Head of caudate nucleus (tissue), 42 donors: ENCODE measurements around the gene GRK6.
A peak's percentile ranks its signal among the peaks of the same experiment; 100 is the strongest.

ENCODE experiments used
- DNase-seq, 42 donors: peaks; one replicate each; pipeline versions ENCODE4 v3.0.0 to v3.0.0-alpha.2; 2020 to 2021; ENCODE audit warnings: mixed read lengths in 7 of 42
- intact Hi-C: fragments of 100-400 bp; cut with DNase I; formaldehyde crosslinking; loops from one replicate; pipeline ENCODE4 v1.15.0; 2022

Gene GRK6

DNA sequence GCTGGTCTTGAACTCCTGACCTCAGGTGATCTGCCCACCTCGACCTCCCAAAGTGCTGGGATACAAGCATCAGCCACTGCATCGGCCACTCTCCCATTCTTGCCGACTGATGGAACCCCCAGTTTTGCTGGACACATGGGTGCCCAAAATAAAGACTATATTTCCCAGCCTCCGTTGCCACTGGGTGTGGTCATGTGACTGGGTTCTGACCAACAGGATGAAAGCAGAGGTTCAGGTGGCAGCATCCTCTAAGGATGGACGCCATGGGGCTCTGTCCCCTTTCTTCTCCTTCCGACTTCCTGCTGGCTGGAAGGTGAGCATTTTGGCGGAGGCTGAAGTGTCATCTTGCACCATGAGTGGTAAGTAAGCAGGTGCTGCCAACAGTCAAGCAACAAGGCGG is 60.7 kb downstream of the GRK6 start:
- no peak for DNase-seq

DNA sequence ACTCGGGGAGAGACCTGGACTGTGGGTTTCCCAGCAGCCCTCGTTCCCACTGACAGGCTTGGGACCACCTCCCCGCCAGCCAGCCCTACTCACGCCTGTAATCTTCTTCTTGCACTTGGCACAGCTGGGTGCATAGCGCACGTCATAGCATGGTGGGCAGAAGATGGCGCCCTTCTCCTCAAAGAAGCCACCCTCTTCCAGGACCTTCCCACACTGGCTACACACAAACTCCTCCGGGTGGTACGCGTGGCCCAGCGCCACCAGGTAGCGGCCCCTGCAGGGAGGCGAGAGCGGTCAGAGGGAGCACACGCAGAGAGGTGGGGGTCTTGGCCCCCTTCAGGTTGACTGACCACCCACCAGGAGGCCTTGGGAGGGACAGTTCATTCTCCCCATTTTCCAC is 61.5 kb downstream of the GRK6 start:
- intact Hi-C loops: no loop called here
- no peak for DNase-seq

More for the DNA sequence above, 60.7 kb downstream of the GRK6 start:
- intact Hi-C loops: no loop called here

DNA sequence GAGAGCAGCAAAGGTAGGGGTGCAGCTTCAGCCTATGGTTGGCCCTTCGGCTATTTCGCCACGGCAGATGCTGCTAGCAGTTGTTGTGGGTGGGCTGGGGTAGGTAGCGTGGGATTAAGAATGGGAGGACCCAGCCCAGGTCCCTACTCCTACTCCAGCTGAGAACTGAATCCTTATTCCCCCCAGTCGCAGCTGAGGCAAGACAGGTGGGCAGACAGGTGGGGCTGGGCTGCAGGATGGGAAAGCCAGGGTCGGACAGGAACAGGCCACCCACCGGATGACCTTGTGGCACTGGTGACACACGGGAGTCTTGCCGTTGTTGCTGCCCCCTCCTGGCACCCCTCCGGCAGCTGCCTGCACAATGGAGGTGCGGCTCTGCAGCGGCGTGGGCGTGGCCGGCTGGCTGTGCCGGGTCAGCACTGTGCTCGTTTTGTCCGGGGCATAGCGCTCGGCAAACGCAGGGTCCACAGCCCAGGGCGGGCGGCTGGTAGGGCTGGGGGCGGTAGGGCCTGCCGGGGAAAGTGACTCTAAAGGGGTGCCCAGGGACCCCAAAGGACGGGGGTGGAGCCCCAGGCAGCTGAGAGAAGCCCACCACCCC is 62.7 kb downstream of the GRK6 start:
- peak in 11 of 42 donors; percentile 29 to 60 (median 45) for DNase-seq
- intact Hi-C loops: no loop called here

DNA sequence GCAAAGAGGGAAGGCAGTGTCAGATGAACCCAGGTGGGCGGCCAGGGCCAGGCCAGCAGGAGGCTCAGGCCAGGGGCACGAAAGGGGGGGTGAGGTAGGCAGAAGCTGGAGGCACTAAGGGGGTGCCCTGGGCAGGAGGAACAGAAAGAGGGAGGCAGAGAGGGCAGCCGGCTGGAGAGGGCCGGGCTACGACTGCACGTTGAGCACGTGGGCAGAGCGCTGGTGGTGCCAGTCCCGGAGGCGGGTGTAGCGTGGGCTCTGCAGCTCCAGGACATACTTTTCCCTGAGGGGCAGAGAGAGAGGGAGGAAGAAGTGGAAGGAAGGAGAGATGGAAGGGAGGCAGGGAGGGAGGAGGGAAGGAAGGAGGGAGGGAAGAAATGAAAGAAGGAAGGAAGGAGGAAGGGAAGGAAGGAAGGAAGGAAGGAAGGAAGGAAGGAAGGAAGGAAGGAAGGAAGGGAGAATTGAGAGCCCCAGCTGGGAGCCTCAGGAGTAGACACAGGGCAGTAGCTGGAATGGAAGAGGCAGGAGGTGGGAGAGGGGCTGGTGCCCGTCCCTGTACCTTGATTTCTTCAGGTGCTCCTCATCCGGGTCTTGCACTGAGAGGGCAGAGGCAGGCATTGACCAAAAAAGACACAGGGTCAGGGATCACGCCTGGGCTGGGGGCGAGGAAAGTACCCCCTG is 64.0 kb downstream of the GRK6 start:
- DNase-seq: peak in 10 of 42 donors; percentile 37 to 62 (median 43)
- intact Hi-C loops: no loop called here

DNA sequence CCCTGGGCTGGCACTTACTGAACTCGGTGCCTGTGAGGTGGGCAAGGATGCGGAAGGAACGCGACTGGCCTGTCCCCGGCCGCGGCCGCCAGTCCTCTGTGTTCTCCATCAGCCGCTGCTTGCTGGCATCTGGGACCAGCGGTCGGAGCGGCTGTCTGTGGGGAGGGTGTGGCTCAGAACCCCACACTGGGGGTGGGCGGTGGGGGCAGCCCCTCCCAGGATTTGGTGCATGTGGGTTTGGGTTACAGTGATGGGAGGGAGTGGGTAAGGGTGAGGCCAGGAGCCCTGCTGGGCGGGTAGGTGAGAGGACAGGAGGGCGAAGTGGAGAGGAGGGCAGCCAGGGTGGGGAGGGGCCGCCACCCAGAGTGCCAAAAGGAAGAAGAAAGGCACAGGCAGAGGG is 64.5 kb downstream of the GRK6 start:
- intact Hi-C loops: no loop called here
- no peak for DNase-seq

DNA sequence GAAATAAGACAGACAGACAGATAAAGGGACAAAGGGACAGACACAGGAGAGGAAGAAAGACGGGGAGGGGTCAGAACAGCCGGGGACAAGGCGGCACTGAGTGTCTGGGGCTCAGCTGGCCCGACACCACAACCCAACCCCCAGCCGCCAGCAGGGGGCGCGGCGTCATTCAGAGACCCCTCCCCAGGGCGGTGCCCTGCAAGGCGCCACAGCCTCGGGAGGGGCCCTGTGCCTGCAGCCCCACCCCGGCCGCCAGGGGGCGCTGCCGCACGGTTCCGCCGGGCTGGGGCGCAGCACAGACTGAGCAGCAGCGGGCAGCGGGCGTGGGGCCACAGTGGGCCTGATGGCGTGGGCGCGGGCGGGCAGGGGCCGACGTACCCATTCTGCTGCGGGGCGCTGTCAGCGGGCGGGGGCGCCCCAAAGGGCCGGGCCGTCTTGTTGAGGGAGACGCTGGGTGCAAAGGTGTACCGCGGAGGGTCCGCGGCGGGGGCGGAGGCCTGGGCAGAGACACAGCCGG is 65.0 kb downstream of the GRK6 start:
- intact Hi-C loops: no loop called here
- DNase-seq: no peak

DNA sequence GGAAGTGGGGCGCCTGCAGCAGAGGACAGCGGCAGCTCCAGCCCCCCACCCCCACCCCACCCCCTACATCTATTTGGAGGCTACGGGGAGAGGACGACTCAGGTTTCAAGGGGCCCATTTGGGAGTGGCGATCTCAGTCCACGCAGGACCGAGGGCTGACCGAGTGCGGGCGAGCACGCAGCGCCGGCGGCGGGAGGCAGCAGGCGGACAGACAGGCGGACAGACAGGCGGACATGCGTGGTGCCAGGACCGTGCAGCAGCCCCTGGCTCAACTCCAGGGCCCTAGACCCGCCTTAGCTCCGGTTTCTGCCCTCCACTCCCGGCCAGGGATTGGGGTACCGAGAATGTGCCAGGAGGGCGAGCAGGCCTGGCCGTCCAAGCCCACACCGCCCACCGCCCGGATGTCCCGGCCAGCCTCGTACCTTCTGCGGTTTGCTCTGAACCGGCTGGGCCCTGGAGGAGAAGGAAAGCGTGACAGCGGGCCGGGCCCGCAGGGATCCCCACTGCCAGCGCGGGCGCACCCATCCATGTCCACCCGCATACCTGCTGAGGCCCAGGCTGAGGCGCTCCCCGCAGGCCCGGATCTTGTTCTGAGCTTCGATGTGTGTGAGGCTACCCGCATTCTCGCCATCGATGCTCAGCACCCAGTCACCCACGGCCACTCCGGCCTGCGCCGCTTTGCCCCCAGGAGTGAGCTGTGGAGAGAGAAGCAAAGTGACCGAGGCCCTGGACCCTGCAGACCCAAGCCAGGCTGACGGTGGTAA is 65.7 kb downstream of the GRK6 start:
- intact Hi-C loops: no loop called here
- DNase-seq: no peak
